GM18499 (cell line): ENCODE measurements around the gene MEGF11.

Experiments used
- ATAC-seq: cut with Tn5 transposase; IDR thresholded peaks from one replicate; pipeline ENCODE4 v1.9.1; 2021; ENCODE audit warnings: moderate number of reproducible peaks; ENCODE audit not compliant: insufficient read depth, unreplicated experiment

Gene MEGF11

GRCh38 chr15:66130496-66131034 is 123.0 kb downstream of the MEGF11 start:
- ATAC-seq = no peak

- ATAC-seq = no peak
These were observed 124.0 kb downstream of the MEGF11 start for GRCh38 chr15:66129586-66129985.

- ATAC-seq = no peak
These were observed 125.4 kb downstream of the MEGF11 start for GRCh38 chr15:66128116-66128680.

GRCh38 chr15:66126456-66126855 is 127.1 kb downstream of the MEGF11 start:
- no peak for ATAC-seq

- no peak for ATAC-seq
These were observed 127.5 kb downstream of the MEGF11 start for GRCh38 chr15:66126031-66126441.

GRCh38 chr15:66124651-66125050 is 128.9 kb downstream of the MEGF11 start:
- ATAC-seq = no peak

GRCh38 chr15:66123799-66124198 is 129.8 kb downstream of the MEGF11 start:
- ATAC-seq = no peak

- ATAC-seq = no peak
These were observed 133.1 kb downstream of the MEGF11 start for GRCh38 chr15:66120422-66120821.

- ATAC-seq = no peak
These were observed 135.7 kb downstream of the MEGF11 start for GRCh38 chr15:66117841-66118240.

- no peak for ATAC-seq
These were observed 137.9 kb downstream of the MEGF11 start for GRCh38 chr15:66115568-66116206.

- no peak for ATAC-seq
These were observed 138.6 kb downstream of the MEGF11 start for GRCh38 chr15:66114863-66115425.

- ATAC-seq = no peak
These were observed 141.2 kb downstream of the MEGF11 start for GRCh38 chr15:66112388-66112787.

- no peak for ATAC-seq
These were observed 142.2 kb downstream of the MEGF11 start for GRCh38 chr15:66111363-66111762.

- ATAC-seq = no peak
These were observed 142.7 kb downstream of the MEGF11 start for GRCh38 chr15:66110864-66111263.

- ATAC-seq = no peak
These were observed 143.7 kb downstream of the MEGF11 start for GRCh38 chr15:66109826-66110225.

- ATAC-seq = no peak
These were observed 144.9 kb downstream of the MEGF11 start for GRCh38 chr15:66108483-66109265.

GRCh38 chr15:66107070-66107469 is 146.5 kb downstream of the MEGF11 start:
- no peak for ATAC-seq

GRCh38 chr15:66105286-66106265 is 148.0 kb downstream of the MEGF11 start:
- ATAC-seq = no peak

GRCh38 chr15:66103293-66103590 is 150.3 kb downstream of the MEGF11 start:
- ATAC-seq = no peak
